Peyer's patch (tissue), 4 donors: ENCODE measurements around the gene HNRNPA2B1.

Experiments used
- CTCF ChIP-seq, 6 experiments: fragments of 450-650 bp in 4 of 6; fragments of 200-600 bp in 2 of 6; sonication (generic) in 1 of 6; IDR thresholded peaks; one replicate each; pipeline ENCODE4 v1.5.1; 2017 to 2019; ENCODE audit warnings: antibody characterized with exemption in 6 of 6, mild to moderate bottlenecking in 3 of 6, moderate library complexity in 1 of 6
- POLR2A ChIP-seq, 2 donors: fragments of 450-650 bp; IDR thresholded peaks; one replicate each; pipeline ENCODE4 v1.5.1; 2017; ENCODE audit warnings: antibody characterized with exemption in 2 of 2, mild to moderate bottlenecking in 2 of 2, moderate library complexity in 2 of 2

- no peak for TF ChIP-seq CTCF (IDR thresholded peaks at IDR 0.05)
- no peak for TF ChIP-seq POLR2A (IDR thresholded peaks at IDR 0.05)
Measured at GRCh38 chr7:26169271-26169670, 31.3 kb downstream of the HNRNPA2B1 start.
